Measurements from ENCODE around the gene GP9.

DNA sequence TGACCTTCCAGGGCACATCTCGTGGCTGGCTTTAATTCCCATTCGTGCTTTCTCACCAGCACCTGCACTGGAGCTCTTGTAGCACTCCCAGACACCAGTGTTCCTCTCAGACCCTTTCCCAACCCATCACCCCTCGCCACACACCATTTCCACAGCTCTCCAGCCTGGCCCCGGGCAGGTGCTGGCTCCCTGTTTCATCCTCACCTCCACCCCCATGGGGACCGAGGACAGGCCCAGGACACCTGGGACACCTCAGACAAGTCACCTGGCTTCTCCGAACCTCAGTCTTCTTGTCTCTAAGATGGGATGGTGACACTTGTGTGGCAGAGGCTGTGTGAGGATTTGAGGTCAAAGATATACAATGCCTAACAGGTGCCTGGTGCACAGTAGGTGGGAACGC, 27.4 kb upstream of the GP9 start:
- no peak for TF ChIP-seq POLR2A (IDR thresholded peaks at IDR 0.05; ENCODE audit: low read length)
- no peak for TF ChIP-seq GATA1 (IDR thresholded peaks at IDR 0.05; ENCODE audit: low read depth, low read length)
